A549 (cell line): Measurements from ENCODE around the gene DENND6A.

Experiments used
- CEBPB ChIP-seq, 2 experiments: fragments of >200 bp in 1 of 2; sonication (Bioruptor Twin) in 1 of 2; formaldehyde crosslinking in 1 of 2; IDR thresholded peaks; 2 replicates each; pipeline ENCODE4 v1.6.1; 2012 to 2016
- CTCF ChIP-seq: fragments of >200 bp; sonication (Bioruptor Twin); formaldehyde crosslinking; IDR thresholded peaks from 3 replicates; pipeline ENCODE4 v1.5.1; 2016
- ESRRA ChIP-seq: fragments of 150-350 bp; IDR thresholded peaks from 2 replicates; pipeline ENCODE4 v1.6.1; 2014; ENCODE audit warnings: mild to moderate bottlenecking, low read length, borderline replicate concordance
- MAFK ChIP-seq: fragments of 450-650 bp; IDR thresholded peaks from 2 replicates; pipeline ENCODE4 v1.6.1; 2014; ENCODE audit not compliant: partially characterized antibody
- MAZ ChIP-seq: fragments of 150-350 bp; IDR thresholded peaks from 2 replicates; pipeline ENCODE4 v1.6.1; 2014; ENCODE audit warnings: antibody characterized with exemption, low read depth, low read length, borderline replicate concordance
- RCOR1 ChIP-seq: fragments of 150-350 bp; IDR thresholded peaks from 2 replicates; pipeline ENCODE4 v1.6.1; 2014; ENCODE audit warnings: antibody characterized with exemption, low read length, low read depth
- SMC3 ChIP-seq: fragments of >200 bp; sonication (Bioruptor Twin); formaldehyde crosslinking; IDR thresholded peaks from 3 replicates; pipeline ENCODE4 v1.6.1; 2018; ENCODE audit warnings: inconsistent platforms
- ZFP36 ChIP-seq: fragments of 450-650 bp; IDR thresholded peaks from 2 replicates; pipeline ENCODE4 v1.6.1; 2014; ENCODE audit warnings: borderline replicate concordance; ENCODE audit not compliant: partially characterized antibody
- TF ChIP-seq, protein P1 (sequence below): IDR thresholded peaks from 2 replicates; pipeline ENCODE4 v1.6.1; 2012

- TF ChIP-seq ZFP36 (no peak), SMC3 (no peak), ESRRA (no peak), CTCF (no peak), RCOR1 (no peak), MAFK (no peak), CEBPB (IDR thresholded peaks at IDR 0.05) (no peak), MAZ (no peak)
- TF ChIP-seq, protein P1, sequence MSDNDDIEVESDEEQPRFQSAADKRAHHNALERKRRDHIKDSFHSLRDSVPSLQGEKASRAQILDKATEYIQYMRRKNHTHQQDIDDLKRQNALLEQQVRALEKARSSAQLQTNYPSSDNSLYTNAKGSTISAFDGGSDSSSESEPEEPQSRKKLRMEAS = no peak
These were observed 100.6 kb downstream of the DENND6A start for GRCh38 chr3:57592306-57592705.
